GM12875 (cell line): Measurements from ENCODE around the gene DENND5A.

Experiments
- H3K4me3 ChIP-seq: one replicate; pipeline ENCODE4 v1.5.1; 2011; ENCODE audit warnings: low read depth, low read length, control low read depth
- CTCF ChIP-seq: IDR thresholded peaks from 2 replicates; pipeline ENCODE4 v1.5.1; 2011; ENCODE audit warnings: low read depth, mild to moderate bottlenecking, control low read depth, inconsistent platforms, low read length, moderate library complexity, borderline replicate concordance; ENCODE audit not compliant: insufficient read depth

The DENND5A gene

GRCh38 chr11:9095421-9095820 is 169.7 kb downstream of the DENND5A start:
- TF ChIP-seq CTCF: peak; percentile 46; the same call in 1 of the 2 replicates

GRCh38 chr11:9094420-9094819 is 170.7 kb downstream of the DENND5A start:
- no peak for TF ChIP-seq CTCF
- H3K4me3 ChIP-seq: no peak overlapping the region

More at GRCh38 chr11:9095421-9095820, 169.7 kb downstream of the DENND5A start:
- no peak overlapping the region for H3K4me3 ChIP-seq

GRCh38 chr11:9092853-9093778 is 172.0 kb downstream of the DENND5A start:
- TF ChIP-seq CTCF: 0 out of 2 replicates have a peak, but pooled peaks have one; percentile 21
- H3K4me3 ChIP-seq: no peak overlapping the region

- no peak overlapping the region for H3K4me3 ChIP-seq
- no peak for TF ChIP-seq CTCF
Measured at GRCh38 chr11:9092072-9092471, 173.1 kb downstream of the DENND5A start.

GRCh38 chr11:9091044-9091922 is 173.9 kb downstream of the DENND5A start, which contains the start of gene SCUBE2:
Gene SCUBE2, minus strand, starts transcription at chr11:9091599. Its CDS starts 71 bp downstream, at chr11:9091528.
- TF ChIP-seq CTCF: no peak
- peak within 1 kb of the TSS; percentile 16 for H3K4me3 ChIP-seq

GRCh38 chr11:9090488-9091043 is 174.6 kb downstream of the DENND5A start:
- peak overlapping the region; percentile 16 for H3K4me3 ChIP-seq
- TF ChIP-seq CTCF: no peak
